ENCODE measurements around the gene FCER1G. TPM values are rescaled to one million over a fixed set of nuclear protein-coding genes. Genes with fewer than 3 reads are reported as not detected.

Gene FCER1G
- total and polyA plus RNA-seq, 2 of the 8 experiments (the other 6 are each of a cell fraction or from before 2014, with no cell fraction given): 1.6 TPM; not detected in 1

DNA sequence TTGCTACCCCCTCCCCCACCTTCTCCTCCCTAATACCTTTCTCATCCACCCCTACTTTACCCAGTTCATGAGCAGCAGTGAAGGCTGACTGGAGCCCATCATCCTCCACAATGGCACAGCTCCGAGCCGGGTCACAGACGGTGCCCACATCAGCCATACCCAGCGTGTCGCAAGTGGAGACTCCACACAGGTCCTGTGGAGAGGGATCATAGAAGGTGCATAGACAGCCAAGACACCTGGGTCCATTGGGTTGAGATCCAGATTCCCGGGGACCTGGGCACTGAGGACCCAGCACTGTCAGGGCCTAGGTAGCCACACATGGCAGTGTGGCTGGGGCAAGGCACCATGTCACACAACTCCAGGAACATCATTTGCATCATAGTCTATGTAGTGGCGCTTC, 19.0 kb upstream of the FCER1G start (continued):
- TF ChIP-seq, protein P1, sequence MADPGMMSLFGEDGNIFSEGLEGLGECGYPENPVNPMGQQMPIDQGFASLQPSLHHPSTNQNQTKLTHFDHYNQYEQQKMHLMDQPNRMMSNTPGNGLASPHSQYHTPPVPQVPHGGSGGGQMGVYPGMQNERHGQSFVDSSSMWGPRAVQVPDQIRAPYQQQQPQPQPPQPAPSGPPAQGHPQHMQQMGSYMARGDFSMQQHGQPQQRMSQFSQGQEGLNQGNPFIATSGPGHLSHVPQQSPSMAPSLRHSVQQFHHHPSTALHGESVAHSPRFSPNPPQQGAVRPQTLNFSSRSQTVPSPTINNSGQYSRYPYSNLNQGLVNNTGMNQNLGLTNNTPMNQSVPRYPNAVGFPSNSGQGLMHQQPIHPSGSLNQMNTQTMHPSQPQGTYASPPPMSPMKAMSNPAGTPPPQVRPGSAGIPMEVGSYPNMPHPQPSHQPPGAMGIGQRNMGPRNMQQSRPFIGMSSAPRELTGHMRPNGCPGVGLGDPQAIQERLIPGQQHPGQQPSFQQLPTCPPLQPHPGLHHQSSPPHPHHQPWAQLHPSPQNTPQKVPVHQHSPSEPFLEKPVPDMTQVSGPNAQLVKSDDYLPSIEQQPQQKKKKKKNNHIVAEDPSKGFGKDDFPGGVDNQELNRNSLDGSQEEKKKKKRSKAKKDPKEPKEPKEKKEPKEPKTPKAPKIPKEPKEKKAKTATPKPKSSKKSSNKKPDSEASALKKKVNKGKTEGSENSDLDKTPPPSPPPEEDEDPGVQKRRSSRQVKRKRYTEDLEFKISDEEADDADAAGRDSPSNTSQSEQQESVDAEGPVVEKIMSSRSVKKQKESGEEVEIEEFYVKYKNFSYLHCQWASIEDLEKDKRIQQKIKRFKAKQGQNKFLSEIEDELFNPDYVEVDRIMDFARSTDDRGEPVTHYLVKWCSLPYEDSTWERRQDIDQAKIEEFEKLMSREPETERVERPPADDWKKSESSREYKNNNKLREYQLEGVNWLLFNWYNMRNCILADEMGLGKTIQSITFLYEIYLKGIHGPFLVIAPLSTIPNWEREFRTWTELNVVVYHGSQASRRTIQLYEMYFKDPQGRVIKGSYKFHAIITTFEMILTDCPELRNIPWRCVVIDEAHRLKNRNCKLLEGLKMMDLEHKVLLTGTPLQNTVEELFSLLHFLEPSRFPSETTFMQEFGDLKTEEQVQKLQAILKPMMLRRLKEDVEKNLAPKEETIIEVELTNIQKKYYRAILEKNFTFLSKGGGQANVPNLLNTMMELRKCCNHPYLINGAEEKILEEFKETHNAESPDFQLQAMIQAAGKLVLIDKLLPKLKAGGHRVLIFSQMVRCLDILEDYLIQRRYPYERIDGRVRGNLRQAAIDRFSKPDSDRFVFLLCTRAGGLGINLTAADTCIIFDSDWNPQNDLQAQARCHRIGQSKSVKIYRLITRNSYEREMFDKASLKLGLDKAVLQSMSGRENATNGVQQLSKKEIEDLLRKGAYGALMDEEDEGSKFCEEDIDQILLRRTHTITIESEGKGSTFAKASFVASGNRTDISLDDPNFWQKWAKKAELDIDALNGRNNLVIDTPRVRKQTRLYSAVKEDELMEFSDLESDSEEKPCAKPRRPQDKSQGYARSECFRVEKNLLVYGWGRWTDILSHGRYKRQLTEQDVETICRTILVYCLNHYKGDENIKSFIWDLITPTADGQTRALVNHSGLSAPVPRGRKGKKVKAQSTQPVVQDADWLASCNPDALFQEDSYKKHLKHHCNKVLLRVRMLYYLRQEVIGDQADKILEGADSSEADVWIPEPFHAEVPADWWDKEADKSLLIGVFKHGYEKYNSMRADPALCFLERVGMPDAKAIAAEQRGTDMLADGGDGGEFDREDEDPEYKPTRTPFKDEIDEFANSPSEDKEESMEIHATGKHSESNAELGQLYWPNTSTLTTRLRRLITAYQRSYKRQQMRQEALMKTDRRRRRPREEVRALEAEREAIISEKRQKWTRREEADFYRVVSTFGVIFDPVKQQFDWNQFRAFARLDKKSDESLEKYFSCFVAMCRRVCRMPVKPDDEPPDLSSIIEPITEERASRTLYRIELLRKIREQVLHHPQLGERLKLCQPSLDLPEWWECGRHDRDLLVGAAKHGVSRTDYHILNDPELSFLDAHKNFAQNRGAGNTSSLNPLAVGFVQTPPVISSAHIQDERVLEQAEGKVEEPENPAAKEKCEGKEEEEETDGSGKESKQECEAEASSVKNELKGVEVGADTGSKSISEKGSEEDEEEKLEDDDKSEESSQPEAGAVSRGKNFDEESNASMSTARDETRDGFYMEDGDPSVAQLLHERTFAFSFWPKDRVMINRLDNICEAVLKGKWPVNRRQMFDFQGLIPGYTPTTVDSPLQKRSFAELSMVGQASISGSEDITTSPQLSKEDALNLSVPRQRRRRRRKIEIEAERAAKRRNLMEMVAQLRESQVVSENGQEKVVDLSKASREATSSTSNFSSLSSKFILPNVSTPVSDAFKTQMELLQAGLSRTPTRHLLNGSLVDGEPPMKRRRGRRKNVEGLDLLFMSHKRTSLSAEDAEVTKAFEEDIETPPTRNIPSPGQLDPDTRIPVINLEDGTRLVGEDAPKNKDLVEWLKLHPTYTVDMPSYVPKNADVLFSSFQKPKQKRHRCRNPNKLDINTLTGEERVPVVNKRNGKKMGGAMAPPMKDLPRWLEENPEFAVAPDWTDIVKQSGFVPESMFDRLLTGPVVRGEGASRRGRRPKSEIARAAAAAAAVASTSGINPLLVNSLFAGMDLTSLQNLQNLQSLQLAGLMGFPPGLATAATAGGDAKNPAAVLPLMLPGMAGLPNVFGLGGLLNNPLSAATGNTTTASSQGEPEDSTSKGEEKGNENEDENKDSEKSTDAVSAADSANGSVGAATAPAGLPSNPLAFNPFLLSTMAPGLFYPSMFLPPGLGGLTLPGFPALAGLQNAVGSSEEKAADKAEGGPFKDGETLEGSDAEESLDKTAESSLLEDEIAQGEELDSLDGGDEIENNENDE (IDR thresholded peaks at IDR 0.05; ENCODE audit: insufficient replicate concordance, low read length): no peak
- TF ChIP-seq CBX5 (IDR thresholded peaks at IDR 0.05; ENCODE audit: low read depth, low read length): no peak
- no peak for TF ChIP-seq MAFK (IDR thresholded peaks at IDR 0.05; ENCODE audit: low read depth, low read length)
- TF ChIP-seq PHF8 (conservative IDR thresholded peaks at IDR 0.05; ENCODE audit: low read depth, low read length): no peak
- TF ChIP-seq RFX5 (IDR thresholded peaks at IDR 0.05; ENCODE audit: borderline replicate concordance, low read depth, low read length): no peak
- no peak for TF ChIP-seq TAF1 (IDR thresholded peaks at IDR 0.05; ENCODE audit: low read depth, low read length)
- TF ChIP-seq SIRT6 (IDR thresholded peaks at IDR 0.05; ENCODE audit: low read length): no peak
- no peak for TF ChIP-seq RNF2 (IDR thresholded peaks at IDR 0.05; ENCODE audit: borderline replicate concordance, low read depth, low read length, missing control alignments, poor library complexity, severe bottlenecking)
- no peak for TF ChIP-seq SP4 (IDR thresholded peaks at IDR 0.05; ENCODE audit: low read length)
- TF ChIP-seq USF2 (IDR thresholded peaks at IDR 0.05; ENCODE audit: low read length): no peak
